ENCODE results near the gene NEMP1.
A peak's percentile ranks its signal among the peaks of the same experiment; 100 is the strongest.
"Not testable (repeated sequence)": the region's sequence is repeated elsewhere in the genome, so short reads cannot be mapped to it uniquely, and the experiment has no call there.

NEMP1 gene

DNA sequence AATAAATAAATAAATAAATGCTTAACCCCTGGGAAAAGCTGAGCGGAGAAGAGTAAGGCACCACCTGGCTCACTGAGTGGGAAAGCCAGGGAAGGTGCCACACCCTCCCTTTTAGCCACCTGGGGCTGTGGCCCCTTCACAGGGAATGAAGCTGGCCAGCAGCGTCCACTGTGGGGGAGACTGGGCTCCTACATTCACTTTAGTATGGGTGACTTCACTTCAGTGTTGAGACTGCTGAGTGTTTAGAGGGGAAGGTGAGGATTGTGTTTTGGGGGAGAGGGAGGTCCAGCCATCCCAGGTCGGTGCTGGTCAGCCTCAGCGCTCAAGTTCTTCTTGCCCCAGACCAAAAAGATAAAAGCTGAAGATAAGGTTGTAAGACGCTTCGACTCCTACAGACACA, 11.9 kb upstream of the NEMP1 start:
- no peak for DNase-seq

DNA sequence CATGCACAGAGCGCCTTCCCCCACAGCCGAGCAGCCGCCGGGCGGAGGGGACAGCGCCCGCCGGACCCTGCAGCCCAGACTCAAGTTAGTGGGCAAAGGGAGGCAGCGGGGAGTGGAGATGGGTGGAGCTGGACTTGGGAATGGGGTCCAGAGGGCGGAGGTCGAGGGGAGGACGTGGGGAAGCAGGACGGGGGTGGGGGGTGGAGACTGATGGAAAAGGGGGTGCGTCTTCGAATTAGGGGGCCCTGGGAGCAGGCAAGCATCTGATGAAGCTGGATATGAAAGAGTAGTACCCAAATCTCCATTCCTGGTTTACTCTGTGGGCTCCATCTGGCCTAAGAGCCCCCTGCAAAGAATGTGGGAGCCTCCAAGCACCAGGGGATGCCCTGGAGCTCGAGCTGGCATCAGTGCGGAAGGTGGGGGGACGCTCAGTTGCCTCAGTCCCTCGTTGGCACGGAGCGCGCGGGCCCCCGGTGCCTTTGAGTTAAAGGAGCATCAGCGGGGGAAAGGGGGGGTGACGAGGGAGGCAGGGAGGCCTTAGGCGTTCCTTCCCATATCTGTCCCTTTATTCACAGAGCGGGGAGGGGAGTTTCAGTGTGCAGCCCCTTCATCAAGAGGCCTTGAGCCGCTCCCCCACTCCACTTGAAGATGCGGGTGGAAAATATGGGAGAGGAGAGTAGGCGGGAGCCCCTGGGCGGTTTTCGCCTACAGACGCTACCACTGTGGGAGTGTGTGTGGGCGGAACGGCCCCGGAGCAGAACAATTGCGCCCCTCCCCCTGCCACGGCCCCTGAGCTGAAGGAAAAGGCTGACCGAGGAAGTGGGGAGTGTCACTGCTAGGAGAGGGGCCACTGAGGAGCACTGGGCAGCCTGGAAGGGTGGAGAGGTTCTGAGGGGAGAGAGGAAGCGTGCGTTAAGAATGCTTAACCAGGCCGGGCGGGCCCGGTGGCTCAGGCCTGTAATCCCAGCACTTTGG, 11.0 kb upstream of the NEMP1 start:
- DNase-seq: no peak

DNA sequence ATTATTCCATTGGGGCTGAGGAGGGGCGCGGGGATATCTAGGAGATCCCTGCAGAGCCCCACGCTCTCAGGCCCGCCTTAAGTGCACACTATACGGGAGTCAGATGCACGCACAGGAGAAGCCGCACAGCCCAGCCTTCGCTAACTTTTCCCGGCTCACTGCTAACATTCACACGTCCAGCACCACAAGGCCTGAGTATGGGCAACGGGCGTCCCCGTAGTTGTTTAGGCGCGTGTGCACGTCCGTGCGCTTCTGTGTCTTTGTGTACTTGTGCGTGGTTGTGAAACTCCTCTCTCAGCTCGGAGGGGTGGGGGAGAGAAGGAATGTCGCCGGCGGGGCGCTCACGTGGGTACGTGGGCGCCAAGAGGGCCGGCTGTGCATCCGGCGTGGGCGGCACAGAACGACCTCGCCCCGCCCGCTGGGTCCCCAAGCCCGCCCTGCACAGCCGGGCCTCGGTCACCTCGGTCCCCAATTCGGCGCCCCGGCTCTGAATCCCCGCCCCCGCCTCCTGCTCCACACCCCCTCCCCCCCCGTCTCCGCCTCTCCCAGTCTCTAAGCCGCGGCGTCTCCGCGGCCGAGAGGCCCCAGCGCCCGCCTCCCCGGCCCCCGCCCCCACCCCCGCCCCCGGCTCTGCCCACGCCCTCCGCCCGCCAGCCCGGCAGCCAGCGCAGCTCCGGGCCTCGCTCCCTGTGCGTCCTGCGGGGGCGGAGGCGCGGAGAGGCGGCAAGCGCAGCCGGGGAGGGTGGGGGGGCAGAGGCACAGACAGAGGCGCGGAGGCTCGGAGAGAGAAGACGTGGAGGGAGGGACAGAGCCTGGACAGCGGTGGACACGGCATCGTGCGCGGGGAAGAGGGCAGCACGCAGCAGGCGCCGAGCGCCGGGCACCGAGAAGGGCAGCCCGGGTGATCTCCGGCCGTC, 10.0 kb upstream of the NEMP1 start, which contains the start of gene NAB2:
TSS of gene NAB2 (plus strand) at position 761 of the 917 bp plus-strand sequence. CDS start 158 bp downstream, outside the sequence.
- DNase-seq: peak; percentile 76

DNA sequence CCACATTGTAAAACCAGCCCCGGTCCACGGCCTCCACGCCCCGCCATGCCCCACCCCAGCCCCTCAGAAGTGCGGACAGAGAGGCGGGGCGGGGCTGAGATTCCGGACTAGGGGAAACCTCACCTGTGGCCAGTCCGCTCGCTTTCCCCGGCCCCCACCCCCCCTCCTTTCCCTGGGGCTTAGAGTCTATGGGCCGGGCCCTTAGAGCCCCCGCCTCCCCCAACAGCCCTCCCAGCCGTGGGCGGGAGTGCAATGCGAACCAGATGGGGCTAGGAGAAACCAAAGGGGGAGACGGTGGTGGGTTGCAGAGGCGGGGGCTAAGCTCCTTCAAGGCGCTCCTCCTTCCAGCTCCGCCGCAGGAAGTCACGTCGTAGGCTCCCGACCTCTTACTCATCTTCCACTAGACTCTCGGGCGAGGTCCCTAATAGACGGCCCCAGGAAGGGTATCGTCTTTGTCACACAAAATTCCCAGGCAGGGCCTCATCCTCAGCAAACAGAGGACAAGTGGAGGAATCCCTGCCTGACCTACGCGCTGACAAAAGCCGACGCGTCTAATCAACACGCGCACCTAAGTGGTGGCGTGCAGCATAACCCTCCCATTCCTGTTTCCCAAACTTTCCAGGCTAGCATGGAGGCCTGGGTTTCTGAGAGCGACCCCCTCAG, 9.2 kb upstream of the NEMP1 start:
- no peak for DNase-seq

DNA sequence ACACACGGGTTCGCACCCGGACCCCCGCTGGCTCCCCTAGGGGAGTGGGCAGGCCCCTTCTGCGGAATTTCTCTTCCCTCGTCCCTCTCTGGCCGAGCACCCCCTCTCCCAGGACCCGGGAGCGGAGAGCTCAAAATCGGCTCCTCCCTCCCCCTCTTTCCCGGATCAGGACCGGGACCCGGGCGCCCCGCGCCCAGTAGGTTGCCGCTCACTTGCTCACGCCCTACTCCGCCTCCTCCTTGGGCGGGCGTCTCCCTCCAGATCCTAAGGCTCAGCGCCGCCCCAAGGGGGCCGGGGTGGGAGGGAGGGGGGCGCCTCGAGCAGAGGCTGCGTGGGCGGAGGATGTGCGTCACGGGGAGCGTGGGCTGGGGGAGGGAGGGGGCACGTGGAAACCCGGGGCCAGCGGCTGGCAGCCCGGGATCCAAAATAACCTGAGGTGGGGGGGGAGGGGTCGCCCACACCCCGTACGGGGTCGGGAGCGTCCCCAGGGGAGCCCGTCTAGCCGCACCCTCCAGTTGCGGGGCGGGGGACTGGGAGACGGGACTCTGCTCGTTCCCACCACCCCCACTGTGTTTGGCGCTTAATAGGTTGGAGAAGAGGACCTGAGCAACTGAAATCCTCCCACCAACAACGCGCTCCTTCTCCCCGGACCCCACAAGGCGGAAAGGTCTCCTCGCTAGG, 8.6 kb upstream of the NEMP1 start:
- no peak for DNase-seq

DNA sequence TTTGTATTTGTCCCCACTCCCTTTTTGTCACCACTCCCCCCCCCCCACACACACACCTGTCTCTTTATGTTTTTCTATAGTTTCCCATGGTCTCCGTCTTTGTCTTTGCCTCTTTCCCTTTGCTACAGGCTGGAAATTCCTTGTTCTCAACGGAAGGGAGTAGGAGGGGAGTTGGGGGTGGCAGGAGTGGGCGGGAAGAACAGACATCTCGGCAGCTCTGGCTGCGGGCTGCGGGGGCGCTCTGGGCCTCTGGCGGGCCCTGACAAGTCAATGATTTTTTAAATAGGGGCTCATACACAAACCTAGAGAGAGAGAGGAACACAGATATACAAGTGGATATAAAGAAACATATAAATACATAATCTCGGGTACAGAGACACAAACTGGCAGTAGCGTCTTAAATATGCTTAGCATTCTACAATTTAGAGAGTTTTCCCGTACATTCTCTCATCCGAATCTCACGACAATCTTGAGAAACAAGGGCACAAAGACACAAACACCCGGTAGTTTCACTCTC, 8.0 kb upstream of the NEMP1 start:
- no peak for DNase-seq

DNA sequence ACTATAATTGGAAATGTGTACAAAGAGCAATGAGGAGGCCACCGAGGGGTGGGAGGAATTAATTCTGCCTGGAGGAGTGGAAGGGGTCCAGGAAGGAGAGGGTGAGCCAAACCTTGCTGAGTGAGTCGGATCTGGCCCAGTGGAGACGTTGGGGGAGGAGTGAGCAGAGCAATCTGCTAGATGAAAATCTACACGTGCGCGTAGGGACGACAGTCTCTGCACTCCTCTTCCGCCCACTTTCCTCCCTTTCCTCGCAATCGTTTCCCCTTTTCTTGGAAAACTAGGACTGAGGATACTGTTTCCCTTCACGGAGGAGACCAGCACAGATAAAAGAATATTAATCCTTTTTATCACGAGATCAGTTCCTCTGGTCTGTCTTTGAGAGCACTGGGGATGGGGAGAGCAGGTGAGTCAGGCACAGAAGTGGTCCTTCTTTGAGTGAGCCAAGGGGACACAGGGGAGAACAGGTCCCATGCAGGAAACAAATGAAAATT, 7.5 kb upstream of the NEMP1 start:
- DNase-seq: no peak

DNA sequence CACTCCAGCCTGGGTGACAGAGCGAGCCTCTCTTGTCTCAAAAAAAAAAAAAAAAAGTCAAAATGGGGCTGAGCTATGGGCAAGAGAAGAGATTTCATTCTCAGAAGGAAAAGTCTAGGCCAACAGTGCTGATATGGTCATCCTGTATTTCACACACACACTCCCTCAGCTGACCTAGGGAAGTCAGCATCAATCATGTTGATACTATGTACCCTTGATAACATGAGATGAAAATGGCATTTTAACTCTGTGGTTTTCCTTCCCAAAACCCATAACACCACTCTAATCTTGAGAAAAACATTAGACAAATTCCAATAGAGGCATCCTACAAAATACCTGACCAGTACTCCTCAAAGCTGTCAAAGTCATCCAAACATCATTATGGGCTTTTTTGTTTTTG, 2.3 kb upstream of the NEMP1 start:
- no peak for DNase-seq

DNA sequence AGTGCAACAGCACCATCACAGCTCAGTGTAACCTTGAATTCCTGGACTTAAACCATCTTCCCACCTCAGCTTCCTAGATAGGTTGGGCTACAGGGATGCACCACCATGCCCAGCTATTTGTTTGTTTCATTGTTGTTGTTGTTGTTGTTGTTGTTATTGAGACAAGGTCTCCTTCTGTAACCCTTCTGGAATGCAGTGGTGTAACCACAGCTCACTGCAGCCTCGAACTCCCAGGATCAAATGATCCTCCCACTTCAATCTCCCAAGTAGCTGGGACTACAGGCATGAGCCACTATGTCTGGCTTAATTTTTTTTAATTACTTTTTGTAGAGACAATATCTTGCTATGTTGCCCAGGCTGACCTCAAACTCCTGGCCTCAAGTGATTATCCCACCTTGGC, 1.2 kb upstream of the NEMP1 start:
- no peak for DNase-seq

DNA sequence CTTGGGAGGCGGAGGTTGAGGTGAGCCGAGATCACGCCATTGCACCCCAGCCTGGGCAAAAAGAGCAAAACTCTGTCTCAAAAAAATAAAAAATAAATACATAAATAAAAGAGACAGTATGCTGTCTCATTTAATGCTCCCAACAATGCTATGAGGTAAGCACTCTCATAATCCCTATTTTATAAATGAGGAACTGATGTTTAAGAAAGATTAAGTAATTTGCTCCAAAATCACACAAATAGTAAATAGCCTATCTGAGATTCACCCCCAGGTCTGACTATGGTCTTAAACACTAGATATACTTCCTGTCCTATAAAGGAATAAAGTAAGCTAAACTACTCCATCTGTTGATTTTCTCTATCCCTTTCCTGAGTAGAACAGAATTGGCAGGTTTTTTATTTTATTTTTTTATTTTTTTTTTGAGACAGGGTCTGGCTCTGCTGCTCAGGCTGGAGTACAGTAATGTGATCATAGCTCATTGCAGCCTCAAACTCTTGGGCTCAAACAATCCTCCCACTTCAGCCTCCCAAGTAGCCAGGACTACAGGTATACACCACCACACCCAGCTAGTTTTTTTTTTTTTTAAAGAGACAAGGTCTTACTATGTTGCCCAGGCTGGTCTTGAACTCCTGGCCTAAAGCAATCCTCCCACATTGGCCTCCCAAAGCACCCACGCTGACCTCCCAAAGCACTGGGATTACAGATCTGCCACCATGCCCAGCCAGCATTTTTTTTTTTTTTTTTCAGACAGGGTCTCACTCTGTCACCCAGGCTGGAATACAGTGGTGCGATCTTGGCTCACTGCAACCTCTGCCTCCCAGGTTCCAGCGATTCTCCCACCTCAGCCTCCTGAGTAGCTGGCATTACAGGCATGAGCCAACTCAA, 4.8 kb downstream of the NEMP1 start:
- not testable (repeated sequence) for DNase-seq

DNA sequence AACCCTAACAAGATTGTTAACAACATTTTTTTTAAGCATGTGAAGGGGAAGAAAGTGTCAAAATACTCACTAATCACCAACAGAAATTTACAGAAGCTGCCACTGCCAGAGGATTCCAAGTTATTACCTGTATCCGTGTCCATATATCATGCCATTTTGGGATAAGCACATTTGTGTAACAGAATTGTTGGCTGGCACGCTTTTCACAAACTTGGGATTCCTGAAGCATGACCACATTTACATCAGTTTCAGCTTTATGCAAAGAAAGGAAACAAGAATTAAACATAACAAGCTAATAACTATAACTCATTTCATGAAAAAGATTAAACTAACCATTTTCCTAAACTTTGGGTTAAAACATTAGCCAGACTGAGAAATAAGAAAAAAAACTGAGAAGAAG, 5.9 kb downstream of the NEMP1 start:
- DNase-seq: no peak

DNA sequence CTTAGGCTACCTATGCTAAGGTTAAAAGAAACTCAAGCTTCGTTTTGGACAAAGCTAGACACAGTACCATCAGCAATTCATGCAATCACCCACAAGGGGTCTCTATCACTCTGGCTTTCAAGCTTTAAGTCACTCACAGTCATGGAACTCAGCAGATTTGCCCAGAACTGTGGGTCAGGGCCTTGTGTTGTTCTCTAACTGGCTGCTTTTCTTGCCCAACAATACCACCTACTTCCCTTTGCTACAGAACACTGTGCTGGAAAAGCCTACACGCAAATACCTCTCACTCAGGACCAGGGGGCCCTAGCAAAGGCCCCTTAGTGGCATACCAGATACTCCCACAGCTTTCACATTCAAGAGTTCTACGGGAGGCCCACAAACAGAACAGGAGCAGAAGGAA, 9.1 kb downstream of the NEMP1 start:
- peak; percentile 30 for DNase-seq

DNA sequence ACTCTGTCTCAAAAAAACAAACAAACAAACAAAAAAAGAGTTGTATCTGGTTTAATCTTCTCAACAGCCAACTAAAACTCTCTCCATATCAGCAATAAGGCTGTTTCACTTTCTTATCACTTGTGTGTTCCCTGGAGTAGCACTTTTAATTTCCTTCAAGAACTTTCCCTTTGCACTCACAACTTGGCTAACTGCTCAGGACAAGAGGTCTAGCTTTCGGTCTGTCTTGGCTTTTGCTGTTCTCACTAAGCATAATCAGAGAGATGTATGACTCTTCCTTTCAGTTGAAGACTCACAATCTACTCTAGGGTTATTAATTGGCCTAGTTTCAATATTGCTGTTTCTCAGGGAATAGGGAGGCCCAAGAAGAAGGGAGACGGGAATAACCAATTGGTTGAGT, 12.3 kb downstream of the NEMP1 start:
- DNase-seq: no peak

DNA sequence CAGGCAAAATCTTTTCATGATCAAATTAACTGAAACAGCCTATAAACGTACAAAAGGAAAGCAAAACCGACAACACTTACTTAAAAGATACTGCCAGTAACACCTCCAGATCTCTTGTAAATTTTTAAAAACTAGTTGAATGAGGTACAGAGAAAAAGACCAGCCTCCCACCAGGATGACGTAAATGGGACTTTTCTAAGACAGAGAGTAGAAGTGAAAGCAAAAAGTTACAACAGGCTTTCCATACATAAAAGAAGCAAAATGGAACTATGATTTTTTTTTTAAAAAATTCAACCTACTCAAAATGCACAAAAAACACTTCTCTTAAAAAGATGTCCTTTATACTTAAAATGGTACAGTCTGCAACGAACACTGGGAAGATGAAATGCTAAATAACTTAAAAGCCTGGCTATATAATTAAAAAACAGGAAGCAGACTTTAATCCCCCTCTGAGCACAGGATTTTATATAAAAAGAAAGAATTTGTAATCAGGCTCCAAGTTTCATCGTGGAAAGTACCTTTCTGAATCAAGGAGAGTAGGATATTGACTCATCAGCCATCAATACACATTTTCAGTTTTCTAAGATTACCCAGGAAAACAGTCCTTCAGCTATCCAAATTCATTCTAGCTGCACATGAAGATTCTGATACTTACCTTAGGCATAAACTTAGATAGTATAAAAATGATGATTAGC, 14.5 kb downstream of the NEMP1 start:
- DNase-seq: no peak

DNA sequence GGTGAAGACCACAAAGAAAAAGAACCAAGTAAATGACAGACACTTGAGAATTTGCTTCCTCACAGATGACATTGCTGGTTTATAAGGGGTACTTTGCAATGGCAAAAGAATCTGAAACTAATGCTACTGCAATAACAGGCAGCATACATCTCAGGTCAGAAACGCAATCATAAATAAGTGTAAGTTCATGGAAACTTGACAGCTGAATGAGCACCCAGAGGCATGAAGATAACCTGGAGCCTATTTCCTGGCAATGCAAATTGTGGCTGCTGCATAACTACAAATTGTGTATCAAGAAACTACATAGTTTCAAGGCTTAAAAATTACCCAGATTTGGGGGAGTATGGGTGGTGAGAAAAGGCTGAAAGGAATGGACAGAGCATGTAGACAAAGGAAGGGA, 20.1 kb downstream of the NEMP1 start:
- DNase-seq: no peak

DNA sequence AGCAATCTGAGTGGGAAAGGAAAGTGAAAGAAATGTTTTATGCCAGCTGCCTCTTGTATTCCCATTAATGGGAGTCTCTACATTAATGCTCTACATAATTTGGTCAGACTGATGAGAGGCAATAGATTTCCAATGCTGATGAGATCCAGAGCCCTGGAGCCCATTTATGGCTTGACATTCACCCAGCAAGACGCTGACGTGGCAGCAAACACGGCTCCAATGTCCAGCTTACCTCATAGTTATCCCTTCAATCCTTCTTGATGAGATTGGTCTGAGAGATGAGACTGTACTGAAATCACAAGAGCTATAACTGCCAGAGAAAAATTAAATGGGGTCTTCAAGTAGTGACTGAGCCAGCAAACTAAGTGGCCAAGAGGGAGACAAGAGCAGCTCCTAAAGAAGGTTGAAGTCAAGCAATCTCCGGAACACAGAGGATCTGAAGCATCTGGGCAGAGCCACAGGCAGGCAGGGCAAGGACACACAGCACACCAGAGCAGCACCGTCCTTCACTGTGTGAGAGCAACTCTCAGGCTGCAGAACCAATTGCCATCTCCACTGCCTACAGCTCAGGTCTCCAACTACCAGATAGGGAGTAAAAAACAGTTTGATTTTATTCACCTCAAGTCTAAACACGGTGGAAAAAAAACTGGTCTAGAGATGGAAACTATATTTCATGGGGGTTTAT, 21.4 kb downstream of the NEMP1 start:
- DNase-seq: no peak

DNA sequence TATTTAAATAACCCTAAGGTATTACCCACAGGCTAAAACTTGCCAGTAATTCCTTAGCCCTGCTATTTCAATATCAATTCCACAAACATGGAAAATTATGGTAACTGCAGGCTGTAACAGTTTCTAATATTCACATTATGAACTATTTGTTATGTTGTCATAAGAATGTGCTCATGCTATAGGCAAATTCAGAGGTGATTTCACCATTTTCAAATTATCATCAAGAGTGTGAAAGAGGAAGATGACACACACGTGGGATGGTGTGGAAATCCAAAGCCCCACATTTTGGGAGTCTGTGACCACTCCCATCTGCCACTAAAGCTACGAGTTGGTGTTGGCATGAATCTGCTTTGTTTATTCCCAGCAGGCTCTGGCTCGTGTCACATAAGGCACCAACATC, 22.8 kb downstream of the NEMP1 start:
- DNase-seq: no peak

DNA sequence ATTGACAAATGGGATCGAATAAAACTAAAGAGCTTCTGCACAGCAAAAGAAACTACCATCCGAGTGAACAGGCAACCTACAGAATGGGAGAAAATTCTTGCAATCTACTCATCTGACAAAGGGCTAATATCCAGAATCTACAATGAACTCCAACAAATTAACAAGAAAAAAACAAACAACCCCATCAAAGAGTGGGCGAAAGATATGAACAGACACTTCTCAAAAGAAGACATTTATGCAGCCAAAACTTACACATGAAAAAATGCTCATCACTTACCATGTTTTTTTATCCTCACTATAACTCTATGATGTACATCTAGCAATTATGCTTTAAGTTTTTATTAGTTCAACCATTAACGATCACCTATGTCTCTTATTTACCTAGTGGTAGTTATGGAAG, 24.7 kb downstream of the NEMP1 start:
- not testable (repeated sequence) for DNase-seq

DNA sequence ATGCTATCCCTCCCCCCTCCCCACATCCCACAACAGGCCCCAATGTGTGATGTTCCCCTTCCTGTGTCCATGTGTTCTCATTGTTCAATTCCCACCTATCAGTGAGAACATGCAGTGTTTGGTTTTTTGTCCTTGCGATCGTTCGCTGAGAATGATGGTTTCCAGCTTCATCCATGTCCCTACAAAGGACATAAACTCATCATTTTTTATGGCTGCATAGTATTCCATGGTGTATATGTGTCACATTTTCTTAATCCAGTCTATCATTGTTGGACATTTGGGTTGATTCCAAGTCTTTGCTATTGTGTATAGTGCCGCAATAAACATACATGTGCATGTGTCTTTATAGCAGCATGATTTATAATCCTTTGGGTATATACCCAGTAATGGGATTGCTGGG, 25.4 kb downstream of the NEMP1 start:
- not testable (repeated sequence) for DNase-seq

DNA sequence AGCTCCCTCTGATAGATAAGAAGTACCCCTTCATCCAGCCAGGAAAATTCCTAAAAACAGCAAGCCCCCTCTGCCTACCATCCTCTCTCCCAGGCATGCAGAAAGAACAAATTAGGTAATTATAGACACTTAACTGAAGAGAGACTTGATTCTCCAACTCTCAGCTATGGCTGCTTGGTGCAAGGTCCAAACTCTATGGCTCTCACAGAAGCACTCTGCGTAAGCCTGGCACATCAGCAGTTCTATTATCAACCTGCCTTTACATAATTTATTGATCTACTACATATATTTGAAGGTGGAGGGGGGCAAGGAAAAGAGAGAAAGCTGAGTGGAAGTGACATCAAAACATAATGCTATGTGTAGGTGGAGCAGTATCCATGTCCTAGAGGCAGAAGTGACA, 27.6 kb downstream of the NEMP1 start:
- no peak for DNase-seq

Measured in NCI-H446 treated with DMSO at 0.1 percent for 48 hours (cell line).